C4-2B (cell line): ENCODE data around the gene CCDC121.
A peak's percentile ranks its signal among the peaks of the same experiment; 100 is the strongest.

Experiments
- H3K27ac ChIP-seq: fragments of 450-650 bp; 2 replicates; pipeline ENCODE4 v1.5.1; 2017
- CTCF ChIP-seq: fragments of 450-650 bp; conservative IDR thresholded peaks from 2 replicates; pipeline ENCODE4 v1.5.1; 2017; ENCODE audit warnings: mild to moderate bottlenecking
- ZFX ChIP-seq: fragments of 450-650 bp; IDR thresholded peaks from 2 replicates; pipeline ENCODE4 v1.6.1; 2017

CCDC121 gene

GRCh38 chr2:27587025-27587424 is 41.8 kb downstream of the CCDC121 start:
- TF ChIP-seq CTCF (no peak), ZFX (no peak)
- H3K27ac ChIP-seq = no peak overlapping the region

GRCh38 chr2:27584597-27584996 is 44.2 kb downstream of the CCDC121 start:
- H3K27ac ChIP-seq = no peak overlapping the region
- TF ChIP-seq CTCF = no peak
- no peak for TF ChIP-seq ZFX

- peak overlapping the region; percentile 48 for H3K27ac ChIP-seq
- TF ChIP-seq ZFX = no peak
- no peak for TF ChIP-seq CTCF
Observed at GRCh38 chr2:27583390-27583915, 45.4 kb downstream of the CCDC121 start.

GRCh38 chr2:27582695-27583389 is 46.0 kb downstream of the CCDC121 start, which contains the start of gene ZNF512:
ZNF512 (plus strand) TSS chr2:27583042; CDS start chr2:27583113, 71 bp downstream.
- peak within 1 kb of the TSS; percentile 48 for H3K27ac ChIP-seq

GRCh38 chr2:27582129-27582694 is 46.6 kb downstream of the CCDC121 start:
- H3K27ac ChIP-seq = peak overlapping the region; percentile 48
- TF ChIP-seq ZFX = no peak
- TF ChIP-seq CTCF = no peak

More at GRCh38 chr2:27582695-27583389, 46.0 kb downstream of the CCDC121 start, which contains the start of gene ZNF512:
- TF ChIP-seq ZFX (0 out of 2 replicates have a peak, but pooled peaks have one; percentile 35), CTCF (no peak)

GRCh38 chr2:27581417-27582128 is 47.2 kb downstream of the CCDC121 start:
- H3K27ac ChIP-seq = no peak overlapping the region
- TF ChIP-seq ZFX (no peak), CTCF (no peak)
